IPS-NIHi7 (cell line): ENCODE results near the gene CAPN7.

Experiments
- DNase-seq: peaks from one replicate; pipeline ENCODE4 v3.0.0; 2012; ENCODE audit warnings: mixed read lengths; ENCODE audit errors: extremely low spot score

Gene CAPN7

GRCh38 chr3:15246186-15246585 is 40.1 kb downstream of the CAPN7 start:
- no peak for DNase-seq

DNA sequence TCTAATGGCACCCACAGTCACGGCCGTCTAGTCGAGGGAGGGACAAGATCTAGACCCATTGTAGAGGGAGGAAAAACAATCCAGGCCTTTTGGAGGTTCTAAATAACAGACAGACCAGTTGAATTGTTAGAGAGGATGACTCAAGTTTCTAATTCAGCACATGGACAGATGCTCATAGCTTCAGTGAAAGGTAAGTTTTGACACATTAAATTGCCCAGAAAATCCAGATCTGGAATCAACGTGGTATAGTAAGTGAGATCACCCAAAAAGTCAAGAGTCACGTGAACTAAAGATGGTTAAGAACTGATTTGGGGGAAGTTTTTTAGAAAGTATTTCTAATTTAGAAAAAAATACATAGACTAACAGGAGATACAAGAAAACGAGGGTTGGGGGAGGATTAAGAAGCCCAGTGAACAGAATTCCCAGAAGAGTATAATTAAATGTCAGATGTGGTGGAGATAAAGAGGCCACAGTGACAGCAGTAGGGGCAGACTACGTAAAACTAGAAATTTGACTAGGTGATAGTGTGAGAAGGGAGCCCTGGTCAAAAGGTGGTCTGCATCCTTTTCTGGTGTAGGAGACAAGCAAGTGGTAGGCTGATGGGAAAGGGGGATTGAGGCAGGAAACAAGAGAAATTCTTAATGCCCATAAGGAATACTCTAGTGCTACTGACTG is 47.1 kb downstream of the CAPN7 start:
- no peak for DNase-seq

GRCh38 chr3:15255215-15255614 is 49.2 kb downstream of the CAPN7 start:
- no peak for DNase-seq

GRCh38 chr3:15256861-15257341 is 50.9 kb downstream of the CAPN7 start:
- DNase-seq = no peak

DNA sequence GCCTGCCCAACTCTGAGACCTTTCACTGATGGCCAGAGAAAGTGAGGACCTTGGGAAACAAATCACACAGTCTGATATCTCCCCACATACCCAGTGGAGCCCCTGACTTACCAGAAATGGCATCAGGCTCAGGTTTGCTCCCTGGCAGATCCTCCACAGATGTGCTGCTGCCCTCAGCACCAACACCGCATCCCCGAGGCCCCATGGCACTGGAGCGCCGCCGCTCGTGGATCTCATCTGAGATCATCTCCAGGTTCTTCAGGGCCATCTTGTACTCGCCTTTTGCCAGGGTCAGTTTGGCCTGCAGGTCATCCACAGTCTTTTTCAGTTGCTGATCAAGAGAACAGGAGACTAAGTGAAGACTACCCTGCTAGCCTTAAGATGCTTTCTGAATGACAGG is 52.7 kb downstream of the CAPN7 start:
- DNase-seq = no peak

GRCh38 chr3:15260531-15260930 is 54.5 kb downstream of the CAPN7 start:
- no peak for DNase-seq

GRCh38 chr3:15261274-15261673 is 55.2 kb downstream of the CAPN7 start:
- DNase-seq = no peak

- no peak for DNase-seq
Measured at GRCh38 chr3:15262021-15262420, 56.0 kb downstream of the CAPN7 start.

GRCh38 chr3:15263120-15263519 is 57.1 kb downstream of the CAPN7 start:
- no peak for DNase-seq

DNA sequence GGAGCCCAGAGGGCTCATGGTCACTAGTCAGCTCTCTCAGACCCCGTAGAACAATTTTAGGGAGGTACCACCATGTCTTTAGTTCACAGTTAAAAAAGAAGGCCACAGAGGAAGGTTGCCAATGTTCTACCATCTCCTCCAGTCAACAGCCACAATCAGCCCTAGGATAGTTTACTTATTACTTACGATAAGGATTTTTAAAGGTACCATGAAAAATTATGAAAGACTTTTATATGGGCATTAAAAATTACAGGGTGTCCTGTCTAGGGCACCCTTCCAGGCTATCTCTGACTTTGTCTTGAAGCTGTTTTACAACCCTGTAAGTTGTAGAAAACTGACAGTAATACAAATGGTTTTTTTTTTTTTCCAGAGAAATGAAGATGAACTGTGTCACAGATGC is 57.9 kb downstream of the CAPN7 start:
- DNase-seq = no peak

- DNase-seq = no peak
Measured at GRCh38 chr3:15264486-15264885, 58.4 kb downstream of the CAPN7 start.

GRCh38 chr3:15265655-15266509 is 59.8 kb downstream of the CAPN7 start:
- no peak for DNase-seq

- DNase-seq = no peak
Measured at GRCh38 chr3:15266510-15267376, 60.7 kb downstream of the CAPN7 start.

DNA sequence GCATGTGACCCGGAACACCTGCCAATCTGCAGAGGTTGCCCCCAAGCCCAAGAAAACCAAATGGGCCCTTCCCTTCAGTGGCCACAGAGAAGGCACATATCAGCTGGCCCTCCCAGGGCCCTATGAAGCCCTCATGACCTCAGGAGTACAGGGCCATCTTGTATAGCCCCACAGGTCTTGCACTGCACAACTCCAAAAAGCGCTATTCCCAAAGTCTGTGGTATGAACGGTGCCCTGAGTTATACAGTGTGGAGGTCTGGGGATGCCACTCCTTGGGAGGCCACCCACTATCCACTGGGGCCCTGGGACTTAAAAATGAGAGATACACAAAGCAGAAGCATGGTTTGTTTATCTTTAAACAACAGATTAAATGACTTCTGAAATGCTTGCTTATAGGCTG is 61.5 kb downstream of the CAPN7 start:
- DNase-seq = no peak

DNA sequence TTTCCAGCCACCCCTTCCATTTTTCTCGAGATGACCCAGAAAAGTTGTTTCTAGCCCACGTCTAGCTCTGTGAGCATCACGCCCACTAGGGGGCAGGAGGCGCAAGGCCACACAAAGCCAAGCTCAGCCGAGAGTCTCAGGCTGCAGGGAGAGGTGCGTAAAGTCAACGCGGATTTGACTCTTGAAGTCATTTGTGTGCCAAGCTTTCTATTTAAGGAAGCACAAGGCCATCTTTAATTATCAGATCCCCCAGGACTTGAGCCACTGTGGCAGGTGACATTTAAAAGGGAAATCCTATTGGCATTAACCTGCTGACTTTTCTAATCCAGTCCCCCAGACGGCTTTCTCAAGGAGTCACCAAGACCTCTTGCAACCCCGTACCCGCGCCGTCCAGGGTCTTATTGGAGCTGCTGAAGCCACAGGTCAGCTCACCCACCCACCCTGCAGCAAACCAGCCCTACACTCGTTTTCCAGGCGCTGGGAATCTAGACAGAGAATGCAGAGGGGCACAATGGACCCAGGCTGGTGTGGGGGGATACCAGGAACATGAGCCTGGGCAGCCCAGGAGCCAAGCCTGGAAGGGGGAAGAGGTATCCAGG is 62.1 kb downstream of the CAPN7 start:
- DNase-seq = peak; percentile 89

DNA sequence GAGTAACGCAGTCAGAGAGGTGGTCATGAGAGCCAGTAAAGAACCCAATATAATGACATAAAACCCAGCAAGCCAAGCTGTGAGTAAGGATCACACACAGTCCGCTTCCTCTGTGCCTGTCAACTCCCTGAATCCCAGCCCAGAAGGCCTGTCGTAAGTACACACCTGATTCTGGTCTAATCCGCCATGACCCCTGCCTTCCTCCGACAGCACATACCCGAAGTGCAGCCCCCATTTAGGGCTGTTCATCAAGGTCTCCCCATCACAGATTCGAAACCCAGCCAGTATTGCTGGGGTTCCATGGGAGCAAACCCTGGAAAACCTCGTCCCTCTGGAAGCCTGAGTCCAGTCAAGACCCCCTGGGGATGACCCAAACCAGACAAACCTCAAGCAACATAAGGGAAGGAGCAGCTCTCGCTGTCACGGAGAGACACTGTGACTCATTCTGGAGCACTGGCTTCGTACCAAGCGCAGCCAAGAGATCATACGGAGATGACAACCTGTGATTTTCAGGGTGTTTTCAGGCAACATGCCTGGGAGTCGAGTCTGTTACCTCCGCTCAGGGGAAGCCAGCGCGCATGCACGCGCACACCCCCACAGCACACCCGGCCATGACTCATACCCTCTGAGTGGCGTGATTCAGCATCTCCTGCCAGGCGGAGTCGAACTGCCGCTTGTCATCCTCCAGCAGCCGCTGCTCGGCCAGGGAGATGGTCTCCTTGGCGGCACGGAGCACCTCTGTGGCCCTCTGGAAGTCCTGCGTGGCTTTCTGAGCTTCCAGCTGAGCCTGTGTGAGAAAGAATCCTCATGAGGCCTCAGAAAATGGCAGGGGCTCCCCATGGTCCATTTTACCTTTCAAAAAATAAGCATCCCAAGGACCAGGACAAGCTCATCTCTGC is 63.3 kb downstream of the CAPN7 start:
- peak; percentile 69 for DNase-seq

DNA sequence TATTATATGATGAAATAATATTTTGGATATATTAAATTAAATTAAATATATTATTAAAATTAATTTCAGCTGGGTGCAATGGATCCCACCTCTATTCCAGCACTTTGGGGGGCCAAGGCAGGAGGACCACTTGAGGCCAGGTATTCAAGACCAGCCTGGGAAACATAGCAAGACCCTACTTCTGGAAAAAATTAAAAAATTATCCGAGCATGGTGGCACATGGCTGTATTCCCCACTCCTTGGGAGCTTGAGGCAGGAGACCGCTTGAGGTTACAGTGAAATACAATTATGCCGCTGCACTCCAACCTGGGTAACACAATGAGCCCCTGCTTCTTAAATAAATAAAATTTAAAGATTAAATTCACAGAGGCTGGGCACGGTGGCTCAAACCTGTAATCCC is 65.0 kb downstream of the CAPN7 start:
- no peak for DNase-seq

DNA sequence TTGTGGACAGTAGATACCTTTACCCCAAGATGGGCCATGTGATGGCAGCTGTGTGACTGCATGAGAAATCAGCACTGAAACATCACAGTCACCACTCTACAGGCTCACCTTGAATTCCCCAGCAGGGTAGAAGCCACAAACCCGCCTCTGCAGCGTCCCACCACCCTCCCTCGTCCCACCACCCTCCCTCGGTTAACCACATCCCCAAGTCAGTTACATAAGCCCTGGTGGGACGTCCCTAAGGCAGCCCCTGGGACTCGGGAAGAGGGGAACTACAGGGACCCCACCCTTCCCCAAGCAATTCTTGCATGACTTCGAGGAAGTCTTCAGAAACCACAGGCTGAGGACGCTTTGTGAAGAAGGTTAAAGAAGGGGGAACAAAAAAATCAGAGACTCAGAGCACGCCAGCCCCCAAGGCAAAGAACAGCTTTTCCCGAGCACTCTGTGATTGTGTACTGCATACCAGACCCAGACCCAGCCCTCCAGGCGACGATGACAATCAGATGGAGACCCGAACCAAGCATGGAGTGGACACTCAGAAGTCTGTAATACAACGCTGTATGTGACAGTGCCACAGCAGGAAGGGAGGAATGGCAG is 65.8 kb downstream of the CAPN7 start:
- no peak for DNase-seq

DNA sequence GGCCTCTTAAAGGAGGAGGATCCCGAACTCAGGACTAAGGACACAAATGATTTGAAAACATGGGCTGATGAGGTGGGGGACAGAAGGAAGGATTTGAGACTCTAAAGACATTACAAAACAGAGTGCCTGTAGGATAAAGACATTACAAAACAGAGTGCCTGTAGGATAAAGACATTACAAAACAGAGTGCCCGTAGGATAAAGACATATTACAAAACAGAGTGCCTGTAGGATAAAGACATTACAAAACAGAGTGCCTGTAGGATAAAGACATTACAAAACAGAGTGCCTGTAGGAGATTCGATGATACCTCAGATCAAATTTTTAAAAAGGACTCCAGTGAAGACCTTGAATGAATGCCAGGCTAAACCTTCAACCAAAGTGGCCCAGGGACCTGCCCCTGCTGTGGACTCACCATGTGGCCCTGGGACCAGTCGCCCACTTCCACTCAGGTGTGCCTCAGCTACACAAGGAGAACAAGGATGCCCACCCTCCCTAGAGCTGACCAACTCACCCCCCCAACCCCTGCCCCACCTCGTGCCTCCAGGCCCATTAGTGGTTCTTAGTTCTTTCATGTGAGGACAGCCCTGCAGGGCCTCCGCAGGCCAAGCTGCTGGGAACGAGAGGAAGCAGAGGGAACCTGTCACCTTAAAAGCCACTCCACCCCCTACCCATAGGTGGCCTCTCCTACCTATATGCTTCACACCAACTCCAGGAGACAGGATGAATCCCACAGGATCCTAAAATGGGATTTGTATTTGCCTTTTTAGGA is 66.6 kb downstream of the CAPN7 start:
- DNase-seq = peak; percentile 62

GRCh38 chr3:15273227-15273626 is 67.2 kb downstream of the CAPN7 start:
- no peak for DNase-seq
